Naive thymus-derived CD4-positive, alpha-beta T cell (primary cell): ENCODE data around the gene FBXO15. TPM values are rescaled to one million over a fixed set of nuclear protein-coding genes. Genes with fewer than 3 reads are reported as not detected.

ENCODE experiments used
- ATAC-seq: fragments of 150-1000 bp; cut with Tn5 transposase; 2 replicates; pipeline ENCODE4 v1.10.0; 2021; ENCODE audit warnings: mild to moderate bottlenecking, moderate library complexity
- CTCF ChIA-PET: fragments of 350-600 bp; sonication (Branson Sonifier 250); formaldehyde crosslinking; loops from one replicate; lab custom pipeline; 2021; ENCODE audit warnings: antibody characterized with exemption; lab: Charles Lee
- POLR2A ChIA-PET: fragments of 350-600 bp; sonication (Branson Sonifier 250); formaldehyde crosslinking; loops from one replicate; lab custom pipeline; 2021; ENCODE audit warnings: antibody characterized with exemption, inconsistent platforms; lab: Charles Lee
- DNase-seq, 9 donors: peaks; one replicate each; pipeline versions ENCODE4 v3.0.0 to v3.0.0-alpha.2; 2020 to 2022; ENCODE audit warnings: mixed read lengths in 1 of 9
- H3K27ac ChIP-seq: one replicate; pipeline ENCODE4 v1.7.0; 2013; ENCODE audit warnings: mild to moderate bottlenecking, low read depth, low read length, moderate library complexity
- H3K27me3 ChIP-seq, 2 donors: one replicate each; pipeline ENCODE4 v1.7.0; 2013; ENCODE audit warnings: low read length in 2 of 2, mild to moderate bottlenecking in 2 of 2, moderate library complexity in 2 of 2; ENCODE audit not compliant: control insufficient read depth in 2 of 2, insufficient read depth in 2 of 2
- H3K36me3 ChIP-seq, 3 experiments: 1 replicate in 2 of 3; 2 replicates in 1 of 3; pipeline ENCODE4 v1.7.0; 2013; ENCODE audit warnings: low read length in 3 of 3, mild to moderate bottlenecking in 3 of 3, moderate library complexity in 1 of 3; ENCODE audit not compliant: insufficient read depth in 3 of 3, control insufficient read depth in 2 of 3
- H3K4me1 ChIP-seq, 2 donors: one replicate each; pipeline ENCODE4 v1.7.0; 2013; ENCODE audit warnings: low read length in 2 of 2, mild to moderate bottlenecking in 2 of 2, moderate library complexity in 1 of 2; ENCODE audit not compliant: control insufficient read depth in 2 of 2, insufficient read depth in 2 of 2
- H3K4me3 ChIP-seq: 2 replicates; pipeline ENCODE4 v1.7.0; 2013; ENCODE audit warnings: mild to moderate bottlenecking, low read length
- H3K9me3 ChIP-seq, 3 experiments: 1 replicate in 2 of 3; 2 replicates in 1 of 3; pipeline ENCODE4 v1.7.0; 2013; ENCODE audit warnings: low read length in 3 of 3; ENCODE audit not compliant: control insufficient read depth in 2 of 3
- H3K27ac Mint-ChIP-seq, 9 donors: one replicate each; pipeline ENCODE4 v1.8.0; 2020 to 2022; ENCODE audit warnings: mixed read lengths in 9 of 9, mild to moderate bottlenecking in 8 of 9, moderate library complexity in 5 of 9, inconsistent platforms in 2 of 9
- H3K27me3 Mint-ChIP-seq, 5 donors: one replicate each; pipeline ENCODE4 v1.8.0; 2021 to 2022; ENCODE audit warnings: mixed read lengths in 5 of 5, mild to moderate bottlenecking in 1 of 5
- H3K36me3 Mint-ChIP-seq, 5 donors: one replicate each; pipeline ENCODE4 v1.8.0; 2020 to 2022; ENCODE audit warnings: mixed read lengths in 5 of 5, mild to moderate bottlenecking in 3 of 5, inconsistent platforms in 1 of 5
- H3K4me1 Mint-ChIP-seq, 7 donors: one replicate each; pipeline ENCODE4 v1.8.0; 2020 to 2022; ENCODE audit warnings: mixed read lengths in 7 of 7, mild to moderate bottlenecking in 3 of 7, inconsistent platforms in 1 of 7
- H3K4me3 Mint-ChIP-seq, 10 donors: one replicate each; pipeline ENCODE4 v1.8.0; 2020 to 2022; ENCODE audit warnings: mild to moderate bottlenecking in 10 of 10, mixed read lengths in 10 of 10, moderate library complexity in 6 of 10, inconsistent platforms in 2 of 10
- H3K9me3 Mint-ChIP-seq, 11 donors: one replicate each; pipeline ENCODE4 v1.8.0; 2020 to 2022; ENCODE audit warnings: mixed read lengths in 11 of 11, mild to moderate bottlenecking in 4 of 11, inconsistent platforms in 1 of 11, moderate library complexity in 1 of 11
- intact Hi-C, 2 donors: fragments of 100-400 bp; cut with micrococcal nuclease; formaldehyde crosslinking; loops; one replicate each; pipeline ENCODE4 v1.15.1; 2023
- polyA plus RNA-seq, 2 donors: library from polyadenylated mRNA; unstranded; fragments of 300-500 nt; fragmentation: Illumina TruSeq; gene quantifications; one replicate each; pipeline ENCODE4 v1.2.3, GENCODE V29; 2021
- total RNA-seq, 6 experiments: library from RNA in 5 of 6; stranded (reverse) in 5 of 6; gene quantifications; 1 replicate in 5 of 6; 2 replicates in 1 of 6; pipeline ENCODE4 v1.2.3 and lab custom pipeline; 2021 to 2026

The FBXO15 gene
- total and polyA plus RNA-seq, 7 experiments from 2014 or later = 1.1 to 5.1 (median 4.8) TPM

DNA sequence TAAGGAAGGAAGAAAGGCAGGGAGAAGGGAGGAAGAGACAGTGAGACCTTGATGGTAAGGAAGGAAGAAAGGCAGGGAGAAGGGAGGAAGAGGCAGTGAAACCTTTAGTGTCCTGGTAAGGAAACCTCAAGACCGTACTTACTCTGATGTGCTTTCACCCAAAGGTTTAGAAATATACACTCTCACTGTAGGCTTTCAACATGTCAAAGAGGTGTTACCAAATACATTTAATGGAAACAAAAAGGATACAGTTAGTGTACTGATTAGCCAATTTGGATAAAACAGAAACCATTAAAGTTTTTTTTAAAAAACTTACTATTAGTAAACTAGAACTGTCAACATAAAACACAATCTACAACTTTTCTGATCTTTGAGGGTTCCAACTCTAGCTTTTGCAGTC, 7.1 kb downstream of the FBXO15 start:
- ChIA-PET POLR2A (no interaction called here), CTCF (no interaction called here)
- Histone ChIP-seq H3K9me3 (no peaks in the 10 kb centered on the region), H3K36me3 (no peaks in the 10 kb centered on the region), H3K4me1 (no peaks in the 10 kb centered on the region), H3K4me3 (no peak overlapping the region), H3K27ac (no peak overlapping the region), H3K27me3 (no peaks in the 10 kb centered on the region)
- intact Hi-C loops = no loop called here
- H3K27ac Mint-ChIP-seq = no peak overlapping the region
- no peaks in the 10 kb centered on the region for H3K9me3 Mint-ChIP-seq
- H3K36me3 Mint-ChIP-seq = peaks cover 0 to 4% (median 0%) of the 10 kb centered on the region in 5 donors
- H3K4me3 Mint-ChIP-seq = no peak overlapping the region
- H3K27me3 Mint-ChIP-seq = peaks cover 2 to 15% (median 6%) of the 10 kb centered on the region in 5 donors
- ATAC-seq (no peak), DNase-seq (no peak)
- H3K4me1 Mint-ChIP-seq = peaks cover 0 to 20% (median 0%) of the 10 kb centered on the region in 7 donors

DNA sequence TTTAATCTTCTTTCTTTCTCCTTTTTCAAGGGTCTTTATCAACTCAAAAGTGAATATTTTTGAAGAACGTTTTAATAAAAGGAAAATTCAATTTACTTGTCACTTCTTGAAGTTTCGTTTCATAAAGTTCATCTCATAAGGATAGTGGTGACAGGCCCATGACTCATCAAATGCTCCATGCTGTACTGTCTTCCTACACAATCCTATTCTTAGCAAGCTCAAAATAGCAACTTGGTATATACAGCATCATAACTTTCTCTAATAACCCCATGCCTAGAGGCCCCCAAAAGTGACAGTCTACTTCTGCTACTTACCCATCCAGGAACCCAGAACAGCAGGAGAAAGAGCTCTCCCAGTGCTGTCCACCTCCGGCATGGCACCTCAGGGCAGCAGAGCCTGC, 7.7 kb downstream of the FBXO15 start:
- Mint-ChIP-seq H3K27me3 (peaks cover 2 to 15% (median 6%) of the 10 kb centered on the region in 5 donors), H3K4me3 (peak overlapping the region in 1 of 10 donors; percentile 27), H3K4me1 (peaks cover 0 to 20% (median 0%) of the 10 kb centered on the region in 7 donors), H3K9me3 (no peaks in the 10 kb centered on the region), H3K36me3 (peaks cover 0 to 4% (median 0%) of the 10 kb centered on the region in 5 donors), H3K27ac (peak overlapping the region in 1 of 9 donors; percentile 64)
- Histone ChIP-seq H3K27me3 (no peaks in the 10 kb centered on the region), H3K9me3 (no peaks in the 10 kb centered on the region), H3K27ac (no peak overlapping the region), H3K4me3 (no peak overlapping the region), H3K36me3 (no peaks in the 10 kb centered on the region), H3K4me1 (no peaks in the 10 kb centered on the region)
- intact Hi-C loops = no loop called here
- no peak for DNase-seq
- ATAC-seq = no peak
- ChIA-PET POLR2A (interaction anchor here (0.7 kb wide), 1 partner anchor 239 kb away, joined by 3 read pairs; no protein-coding TSS in a partner anchor), CTCF (interaction anchor here (0.5 to 1.2 kb wide), 2 partner anchors 202 to 354 kb away, joined by 3 to 6 read pairs; no protein-coding TSS in a partner anchor)

DNA sequence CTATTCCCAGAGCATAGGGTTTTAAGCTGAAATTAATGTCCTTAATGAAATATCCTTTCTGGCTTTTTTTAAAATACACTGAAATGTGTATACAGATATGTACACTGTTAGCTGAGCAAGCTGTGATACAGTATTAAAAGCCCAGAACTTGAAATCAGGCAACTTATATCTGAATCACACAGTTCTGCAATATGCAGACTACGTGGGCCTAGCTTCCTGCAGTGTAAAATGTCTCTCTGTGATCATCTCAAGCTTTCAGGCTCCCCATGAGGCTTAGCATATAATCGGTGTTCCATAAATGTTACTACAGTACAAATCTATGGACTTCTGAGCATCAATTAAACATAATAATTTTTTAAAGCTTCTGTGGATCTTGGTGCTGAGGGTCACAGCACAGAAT, 8.2 kb downstream of the FBXO15 start:
- no peak overlapping the region for H3K27ac Mint-ChIP-seq
- Histone ChIP-seq H3K27ac (no peak overlapping the region), H3K4me1 (no peaks in the 10 kb centered on the region), H3K36me3 (no peaks in the 10 kb centered on the region), H3K27me3 (no peaks in the 10 kb centered on the region), H3K9me3 (no peaks in the 10 kb centered on the region), H3K4me3 (no peak overlapping the region)
- no peak for DNase-seq
- peaks cover 2 to 15% (median 6%) of the 10 kb centered on the region in 5 donors for H3K27me3 Mint-ChIP-seq
- ATAC-seq = no peak
- CTCF ChIA-PET = interaction anchor here (0.5 to 1.2 kb wide), 2 partner anchors 202 to 354 kb away, joined by 3 to 6 read pairs; no protein-coding TSS in a partner anchor
- no peak overlapping the region for H3K4me3 Mint-ChIP-seq
- H3K4me1 Mint-ChIP-seq = peaks cover 0 to 20% (median 0%) of the 10 kb centered on the region in 7 donors
- no peaks in the 10 kb centered on the region for H3K9me3 Mint-ChIP-seq
- intact Hi-C loops = no loop called here
- peaks cover 0 to 4% (median 0%) of the 10 kb centered on the region in 5 donors for H3K36me3 Mint-ChIP-seq
- POLR2A ChIA-PET = no interaction called here

DNA sequence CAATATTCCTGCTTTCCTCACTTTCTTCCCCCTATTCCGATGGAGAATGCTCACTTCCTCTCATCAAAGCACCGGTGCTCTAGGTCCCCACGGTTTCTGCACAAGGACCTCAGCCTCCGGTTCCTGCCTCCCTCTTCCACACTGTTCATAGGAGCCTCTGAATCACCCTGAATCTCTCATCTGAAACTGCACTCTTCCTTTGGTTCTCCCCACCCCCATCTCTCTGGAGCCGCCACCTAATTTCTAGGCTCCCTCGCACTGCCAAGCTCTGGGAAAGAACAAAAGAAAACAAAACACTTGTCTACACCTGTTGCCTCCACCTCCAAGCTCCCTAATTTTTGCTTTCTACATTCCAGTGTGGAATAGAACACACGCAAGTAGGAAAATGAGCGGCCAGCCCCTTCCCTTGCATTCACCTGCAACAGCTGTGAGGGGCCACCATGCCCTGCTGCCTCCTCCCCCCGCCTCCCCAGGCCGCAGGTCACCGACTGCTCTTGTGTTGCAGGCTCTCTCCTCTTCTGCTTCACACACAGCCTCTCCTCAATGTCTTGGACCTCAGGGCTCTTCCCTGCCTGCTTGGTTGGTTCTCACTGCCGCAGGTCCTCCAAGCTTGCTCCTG, 9.6 kb downstream of the FBXO15 start:
- POLR2A ChIA-PET = no interaction called here

DNA sequence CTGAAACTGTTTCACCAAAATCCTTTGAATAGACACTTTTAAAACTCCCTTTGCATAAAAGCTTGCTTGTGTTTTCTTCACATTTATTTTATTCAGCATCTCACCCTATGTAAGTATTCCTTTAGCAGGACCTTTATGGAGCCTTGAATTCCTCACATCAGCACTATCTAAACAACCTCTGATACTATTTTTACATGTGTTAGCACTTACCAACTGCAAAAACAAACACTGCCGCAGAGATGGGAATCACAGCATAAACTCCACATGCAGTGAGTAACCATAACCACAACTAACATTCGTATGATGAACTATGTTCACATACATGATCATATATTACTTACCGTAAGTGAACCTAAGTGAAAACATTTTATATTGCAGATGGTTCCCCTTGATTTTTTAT, 15.4 kb downstream of the FBXO15 start:
- no peak for DNase-seq
- Mint-ChIP-seq H3K27me3 (peaks cover 0 to 2% (median 0%) of the 10 kb centered on the region in 5 donors), H3K9me3 (no peaks in the 10 kb centered on the region), H3K36me3 (peaks cover 0 to 10% (median 0%) of the 10 kb centered on the region in 5 donors), H3K27ac (no peak overlapping the region), H3K4me1 (no peaks in the 10 kb centered on the region), H3K4me3 (no peak overlapping the region)
- H3K27ac ChIP-seq = no peak overlapping the region
- ChIA-PET CTCF (no interaction called here), POLR2A (no interaction called here)
- no peaks in the 10 kb centered on the region for H3K27me3 ChIP-seq
- no peaks in the 10 kb centered on the region for H3K36me3 ChIP-seq
- ATAC-seq = no peak
- intact Hi-C loops = no loop called here
- no peaks in the 10 kb centered on the region for H3K9me3 ChIP-seq
- no peak overlapping the region for H3K4me3 ChIP-seq
- no peaks in the 10 kb centered on the region for H3K4me1 ChIP-seq

More for the DNA sequence above, 9.6 kb downstream of the FBXO15 start:
- ATAC-seq = no peak
- Mint-ChIP-seq H3K36me3 (peaks cover 0 to 10% (median 0%) of the 10 kb centered on the region in 5 donors), H3K27me3 (peaks cover 0 to 13% (median 6%) of the 10 kb centered on the region in 5 donors), H3K9me3 (no peaks in the 10 kb centered on the region), H3K4me3 (no peak overlapping the region), H3K27ac (no peak overlapping the region), H3K4me1 (peaks cover 0 to 20% (median 0%) of the 10 kb centered on the region in 7 donors)
- no peaks in the 10 kb centered on the region for H3K27me3 ChIP-seq
- intact Hi-C loops = no loop called here
- DNase-seq = no peak
- CTCF ChIA-PET = no interaction called here
- no peaks in the 10 kb centered on the region for H3K4me1 ChIP-seq
- H3K4me3 ChIP-seq = no peak overlapping the region
- no peaks in the 10 kb centered on the region for H3K36me3 ChIP-seq
- H3K9me3 ChIP-seq = no peaks in the 10 kb centered on the region
- H3K27ac ChIP-seq = no peak overlapping the region

DNA sequence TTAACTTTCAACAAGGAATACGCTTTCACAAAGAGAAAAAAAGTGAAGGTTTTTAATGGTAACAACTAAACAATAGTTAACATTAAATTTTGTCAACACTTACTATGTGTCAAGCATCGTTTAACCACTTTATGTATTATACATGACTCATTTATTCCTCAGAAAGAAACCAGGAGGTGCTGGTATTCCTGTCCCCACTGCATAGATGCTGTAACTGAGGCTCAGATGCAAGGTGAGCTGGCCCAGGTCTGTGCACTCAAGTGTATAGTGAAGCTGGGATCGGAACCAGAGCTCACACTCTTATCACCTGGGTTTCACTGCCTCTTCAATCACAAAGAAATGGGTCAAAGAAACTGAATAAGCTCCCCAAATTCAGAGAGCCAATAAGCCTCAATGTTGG, 16.5 kb downstream of the FBXO15 start:
- H3K27me3 ChIP-seq = no peaks in the 10 kb centered on the region
- H3K9me3 ChIP-seq = no peaks in the 10 kb centered on the region
- no peak overlapping the region for H3K27ac Mint-ChIP-seq
- H3K4me1 ChIP-seq = no peaks in the 10 kb centered on the region
- ChIA-PET POLR2A (no interaction called here), CTCF (no interaction called here)
- no peaks in the 10 kb centered on the region for H3K4me1 Mint-ChIP-seq
- no peak overlapping the region for H3K4me3 Mint-ChIP-seq
- no peak overlapping the region for H3K27ac ChIP-seq
- peaks cover 0 to 2% (median 0%) of the 10 kb centered on the region in 5 donors for H3K27me3 Mint-ChIP-seq
- no peak for DNase-seq
- intact Hi-C loops = no loop called here
- H3K36me3 Mint-ChIP-seq = peaks cover 0 to 10% (median 0%) of the 10 kb centered on the region in 5 donors
- H3K36me3 ChIP-seq = no peaks in the 10 kb centered on the region
- no peak for ATAC-seq
- H3K9me3 Mint-ChIP-seq = no peaks in the 10 kb centered on the region
- no peak overlapping the region for H3K4me3 ChIP-seq

DNA sequence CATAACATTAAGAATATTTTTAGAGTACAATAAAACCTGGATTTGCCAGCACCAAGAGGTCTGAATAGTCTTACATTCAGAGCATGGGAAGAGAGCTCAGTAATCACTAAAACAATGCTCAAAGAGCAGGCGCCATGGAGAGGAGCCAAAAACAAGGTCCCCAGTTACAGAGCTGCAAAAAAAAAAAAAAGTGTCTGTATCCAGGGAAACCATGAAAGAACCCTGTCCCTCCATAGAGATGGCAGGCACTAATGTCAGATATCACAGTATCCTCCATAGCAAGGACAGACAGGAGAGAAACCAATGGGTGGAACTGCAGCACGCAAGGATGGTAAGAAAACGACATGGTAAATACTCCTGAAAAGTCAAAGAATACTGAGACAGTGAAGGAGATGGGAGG, 19.5 kb downstream of the FBXO15 start:
- H3K36me3 ChIP-seq = no peaks in the 10 kb centered on the region
- H3K9me3 ChIP-seq = no peaks in the 10 kb centered on the region
- no peaks in the 10 kb centered on the region for H3K4me1 ChIP-seq
- Mint-ChIP-seq H3K4me3 (no peak overlapping the region), H3K9me3 (no peaks in the 10 kb centered on the region), H3K27me3 (peaks cover 0 to 4% (median 0%) of the 10 kb centered on the region in 5 donors), H3K36me3 (no peaks in the 10 kb centered on the region), H3K4me1 (no peaks in the 10 kb centered on the region), H3K27ac (no peak overlapping the region)
- no peaks in the 10 kb centered on the region for H3K27me3 ChIP-seq
- H3K4me3 ChIP-seq = no peak overlapping the region
- ChIA-PET CTCF (no interaction called here), POLR2A (no interaction called here)
- DNase-seq = no peak
- intact Hi-C loops = no loop called here
- no peak overlapping the region for H3K27ac ChIP-seq
- no peak for ATAC-seq
